ENCODE data around the gene ALG13.
"Not testable (repeated sequence)": the region's sequence is repeated elsewhere in the genome, so short reads cannot be mapped to it uniquely, and the experiment has no call there.

ALG13 gene

DNA sequence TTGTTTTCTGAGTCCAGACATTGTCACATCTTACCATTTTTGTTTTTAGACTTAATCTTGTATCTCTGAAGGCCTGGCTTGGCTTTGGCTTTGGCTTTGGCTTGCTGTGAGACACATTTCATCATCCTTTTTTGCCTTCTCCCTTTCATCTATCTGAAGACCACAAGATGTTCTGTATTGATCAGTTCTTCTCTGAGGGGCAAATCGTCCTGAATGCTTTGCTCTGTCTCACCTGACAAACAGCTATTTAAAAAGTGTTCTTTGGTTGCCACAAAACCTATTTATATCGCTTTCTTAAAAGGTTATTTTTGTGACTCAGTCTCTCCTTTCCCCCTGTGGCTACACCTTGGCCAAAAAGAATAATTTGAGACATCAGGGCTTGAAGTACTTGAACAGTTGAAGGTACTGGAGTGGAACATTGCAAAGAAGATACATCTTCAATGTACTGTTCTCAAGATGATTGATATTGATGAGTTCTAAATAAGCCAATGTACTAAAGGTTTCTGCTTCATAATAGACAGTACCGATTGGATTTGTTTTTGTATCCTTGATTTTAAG lies 80.7 kb downstream of the ALG13 start:
- no peak for DNase-seq

DNA sequence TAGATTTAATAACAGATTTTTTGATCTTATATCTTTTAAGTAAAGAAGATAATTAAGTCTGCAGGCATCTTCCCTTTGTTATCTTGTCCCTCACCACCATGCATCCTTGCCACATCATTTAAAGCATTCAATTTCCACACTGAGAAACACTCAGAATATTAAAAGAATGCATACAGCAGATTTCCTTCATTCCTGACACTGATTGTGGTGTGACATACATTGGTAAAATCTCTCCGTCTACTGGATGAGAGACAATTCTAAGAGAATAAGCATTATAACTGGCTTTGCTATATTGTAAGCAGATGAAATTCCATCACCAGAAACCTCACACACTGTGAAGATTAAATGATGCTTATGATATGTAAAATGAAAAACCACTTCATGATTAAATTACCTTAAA lies 97.6 kb downstream of the ALG13 start:
- DNase-seq = no peak

DNA sequence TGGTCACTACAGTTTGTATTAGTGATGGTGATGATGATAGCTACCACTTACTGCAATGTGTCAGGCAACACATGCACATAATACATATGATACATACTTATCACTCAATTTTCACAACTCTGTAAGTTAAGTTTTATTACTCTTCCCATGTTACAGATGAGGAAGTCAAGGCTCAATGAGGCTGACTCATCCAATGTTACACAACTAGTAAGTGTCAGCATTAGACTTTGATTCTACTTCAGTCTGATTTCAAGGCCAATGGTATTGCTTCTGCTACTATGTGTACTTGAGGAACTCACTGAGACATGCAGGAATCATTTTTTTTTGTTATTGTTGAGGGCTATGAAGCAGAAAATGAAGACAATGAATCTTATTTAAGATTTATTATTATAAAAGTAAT lies 98.6 kb downstream of the ALG13 start:
- no peak for DNase-seq

- DNase-seq = no peak
Measured at GRCh38 chrX:111784667-111785066, 103.7 kb downstream of the ALG13 start.

DNA sequence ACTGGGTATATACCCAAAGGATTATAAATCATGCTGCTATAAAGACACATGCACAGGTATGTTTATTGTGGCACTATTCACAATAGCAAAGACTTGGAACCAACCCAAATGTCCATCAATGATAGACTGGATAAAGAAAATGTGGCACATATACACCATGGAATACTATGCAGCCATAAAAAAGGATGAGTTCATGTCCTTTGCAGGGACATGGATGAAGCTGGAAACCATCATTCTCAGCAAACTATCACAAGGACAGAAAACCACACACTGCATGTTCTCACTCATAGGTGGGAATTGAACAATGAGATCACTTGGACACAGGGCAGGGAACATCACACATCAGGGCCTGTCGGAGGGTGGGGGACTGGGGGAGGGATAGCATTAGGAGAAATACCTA lies 109.1 kb downstream of the ALG13 start:
- not testable (repeated sequence) for DNase-seq

Data from GOT3 (cell line).